ENCODE results near the gene PTPN18.
A peak's percentile ranks its signal among the peaks of the same experiment; 100 is the strongest.
"Not testable (repeated sequence)": the region's sequence is repeated elsewhere in the genome, so short reads cannot be mapped to it uniquely, and the experiment has no call there.

Gene PTPN18

DNA sequence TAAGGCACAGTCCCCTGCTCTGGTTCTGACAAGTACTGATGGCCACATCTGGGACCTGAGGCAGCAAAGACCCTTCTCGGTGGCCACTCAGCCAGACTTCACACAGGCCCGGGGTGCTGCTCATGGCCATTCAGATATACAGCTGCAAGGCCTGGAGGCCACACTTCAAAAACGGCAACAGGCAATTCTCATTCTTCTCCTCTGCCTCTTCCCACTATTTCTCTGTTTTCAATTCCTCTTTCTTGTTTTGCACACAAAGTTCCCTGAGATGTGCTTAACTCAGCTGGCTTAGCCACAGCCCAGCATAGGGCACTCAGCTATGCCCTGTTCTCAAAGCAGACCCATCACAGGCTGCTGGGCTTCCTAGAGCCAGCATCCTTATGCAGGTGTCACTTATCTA lies 29.9 kb downstream of the PTPN18 start:
- DNase-seq: no peak

DNA sequence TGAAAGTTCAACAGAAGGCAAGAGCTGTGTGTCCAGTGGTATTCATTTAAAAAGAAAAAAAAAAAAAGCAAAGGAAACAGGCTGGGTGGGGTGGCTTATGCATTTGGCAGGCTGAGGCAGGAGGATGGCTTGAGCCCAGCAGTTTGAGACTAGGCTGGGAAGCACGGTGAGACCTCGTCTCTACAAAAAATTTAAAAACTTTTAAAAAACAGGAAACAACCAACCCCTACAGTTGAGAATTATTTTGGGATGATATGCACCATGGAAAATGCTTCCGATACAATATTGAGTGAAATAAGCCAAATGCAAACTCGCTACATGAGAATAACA lies 31.2 kb downstream of the PTPN18 start:
- DNase-seq: no peak

DNA sequence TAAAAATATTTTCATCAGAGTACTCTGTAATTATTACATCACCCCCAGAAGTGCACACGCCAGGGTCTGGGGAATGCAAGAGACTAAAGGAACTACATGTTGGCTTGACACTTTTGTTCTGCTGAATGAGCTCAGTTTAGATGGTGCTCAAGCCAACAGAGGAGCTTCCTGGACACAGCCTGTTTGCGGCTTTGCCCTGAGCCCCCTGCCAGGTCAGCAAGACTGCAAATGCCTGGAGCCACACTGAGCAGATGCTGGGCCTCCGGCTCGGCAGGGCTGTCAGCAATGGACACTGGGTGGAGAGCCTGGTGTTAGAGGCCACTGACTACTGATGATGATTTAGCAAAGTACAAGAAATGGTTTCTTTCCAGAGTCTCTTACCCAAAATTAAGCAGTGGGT lies 31.9 kb downstream of the PTPN18 start:
- DNase-seq: no peak

DNA sequence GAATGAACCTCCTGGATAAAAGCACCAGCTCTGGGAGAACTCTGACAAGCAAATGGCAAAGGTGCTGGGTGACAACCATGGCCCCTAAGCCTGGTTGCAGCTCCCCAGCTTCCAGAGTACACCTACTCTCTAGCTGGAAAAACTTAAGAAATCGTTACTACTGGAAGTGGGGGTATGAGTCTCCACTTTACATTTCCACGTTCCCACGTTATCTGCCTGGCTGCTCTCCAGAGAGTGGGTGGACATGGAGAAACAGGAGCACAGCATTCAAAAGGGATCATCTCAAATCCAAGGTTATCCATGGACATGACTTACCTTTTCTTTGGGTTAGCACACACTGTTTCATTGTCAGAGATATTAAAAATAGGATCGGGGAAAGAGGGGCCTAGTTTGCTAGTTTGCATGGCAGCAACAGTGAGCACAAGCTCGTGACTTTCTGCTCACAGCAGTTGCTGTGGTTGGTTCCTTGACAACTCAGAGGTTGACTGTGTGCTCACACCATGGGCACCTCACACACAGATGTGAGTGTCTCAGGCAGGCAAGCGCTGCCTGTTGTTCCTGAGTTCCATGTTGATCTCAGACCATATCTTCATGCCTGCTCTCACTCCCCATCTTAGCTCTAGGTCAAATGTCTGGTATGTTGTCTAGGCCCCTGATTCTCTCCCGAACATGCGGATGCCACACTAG lies 32.5 kb downstream of the PTPN18 start:
- DNase-seq: no peak

DNA sequence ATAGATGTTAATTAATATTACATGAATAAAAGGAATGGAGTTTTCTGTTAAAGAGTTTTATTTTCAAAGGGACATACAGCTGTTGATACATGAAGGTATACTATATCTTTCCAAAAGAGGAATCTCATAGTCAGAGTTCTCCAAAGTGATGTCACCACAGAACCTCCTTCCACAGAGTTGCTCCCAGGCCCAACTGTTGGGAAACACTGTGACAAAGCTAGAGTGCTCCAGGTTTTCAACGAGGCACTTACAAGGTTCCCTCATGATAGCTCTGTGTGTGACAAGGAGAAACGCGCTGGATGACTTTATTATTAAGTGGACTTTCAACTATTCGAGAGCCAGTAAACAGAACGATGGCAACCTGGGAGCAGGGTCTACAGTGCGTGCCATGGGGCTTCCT lies 33.5 kb downstream of the PTPN18 start:
- no peak for DNase-seq

DNA sequence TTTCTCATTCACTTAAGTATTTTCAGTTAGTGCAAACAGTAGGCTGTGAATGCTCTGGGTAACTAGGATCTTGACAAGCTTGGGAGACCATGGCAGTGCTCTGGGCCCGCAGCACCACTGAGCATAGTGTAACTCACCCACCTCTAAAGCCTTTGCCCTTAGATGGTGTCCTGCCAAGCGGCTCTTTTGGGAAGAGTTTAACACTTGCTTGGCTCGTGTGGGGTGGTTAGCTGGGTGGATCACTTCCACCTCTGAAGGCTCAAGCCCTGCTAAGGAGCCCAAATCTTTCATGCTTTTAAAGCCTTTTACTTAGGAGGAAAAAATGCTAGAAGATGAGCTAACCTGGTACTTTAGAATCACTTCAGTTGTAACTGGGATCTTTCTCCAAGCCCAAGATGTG lies 33.9 kb downstream of the PTPN18 start:
- no peak for DNase-seq

DNA sequence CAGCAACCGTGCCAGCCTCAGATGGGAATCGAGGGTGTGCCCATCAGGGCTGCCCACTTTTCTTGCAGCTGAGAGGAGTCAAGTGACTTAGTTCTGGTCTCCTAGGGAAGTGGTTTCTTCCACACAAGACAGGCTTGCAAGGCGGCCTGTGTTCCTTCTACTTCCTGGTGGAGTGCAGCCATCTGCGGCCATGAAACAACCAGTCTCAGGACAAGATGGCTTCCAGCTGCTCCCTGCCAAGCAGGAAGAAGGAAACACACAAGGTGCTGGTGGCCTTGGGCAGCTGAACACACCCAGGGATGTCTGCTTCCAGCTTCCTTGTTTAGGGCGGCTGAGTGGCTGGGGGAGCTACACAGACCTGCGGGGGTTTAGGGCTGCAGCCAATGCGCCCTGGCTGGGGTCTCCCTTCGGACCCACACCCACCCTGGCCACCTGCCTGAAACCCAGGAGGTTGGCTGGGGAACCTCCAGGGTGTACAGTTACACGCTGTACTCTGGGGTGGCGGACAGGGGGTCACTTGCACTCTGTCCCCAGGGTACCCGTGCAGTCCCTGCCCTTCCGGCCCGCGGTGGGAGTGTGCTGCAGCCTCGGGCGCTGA lies 34.7 kb downstream of the PTPN18 start:
- no peak for DNase-seq

DNA sequence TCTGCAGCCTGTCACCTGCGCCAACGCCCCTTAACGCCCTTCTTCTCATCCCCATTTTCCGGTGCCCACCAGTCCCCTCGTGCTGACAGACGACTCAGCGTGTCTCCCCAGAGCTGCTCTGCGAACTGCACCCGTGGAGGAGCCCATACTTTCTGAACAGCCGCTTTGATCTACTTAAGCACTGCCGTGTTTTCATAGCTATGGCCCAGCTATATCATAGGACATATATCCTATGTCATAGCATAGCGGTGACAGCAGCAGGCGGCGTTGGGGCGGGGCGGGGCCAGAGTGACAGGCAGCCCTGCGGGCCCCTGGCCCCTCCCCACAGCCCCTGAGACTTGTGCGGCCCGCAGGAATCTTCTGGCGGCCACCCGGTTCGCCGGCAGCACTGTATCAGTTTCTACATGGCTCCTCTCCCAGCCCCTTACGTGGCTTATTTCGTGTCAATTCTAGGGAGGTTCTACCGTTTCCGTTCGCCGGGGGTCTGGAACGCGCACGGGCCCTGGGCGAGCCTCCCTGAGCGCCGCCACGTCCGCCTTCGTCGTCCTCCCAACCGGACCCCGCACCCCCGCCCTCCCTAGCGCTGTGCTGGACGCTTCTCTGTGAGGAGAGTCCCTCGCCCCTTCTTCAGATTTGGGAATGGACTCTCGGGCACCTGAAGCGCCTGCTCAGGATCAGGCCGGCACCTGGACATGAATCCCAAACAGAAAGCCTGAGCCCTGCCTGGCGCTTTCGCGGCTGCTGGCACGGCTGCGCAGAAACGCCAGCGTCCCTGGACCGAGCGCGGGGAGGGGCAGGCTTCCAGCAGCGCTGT lies 35.4 kb downstream of the PTPN18 start:
- DNase-seq: peak; percentile 10

DNA sequence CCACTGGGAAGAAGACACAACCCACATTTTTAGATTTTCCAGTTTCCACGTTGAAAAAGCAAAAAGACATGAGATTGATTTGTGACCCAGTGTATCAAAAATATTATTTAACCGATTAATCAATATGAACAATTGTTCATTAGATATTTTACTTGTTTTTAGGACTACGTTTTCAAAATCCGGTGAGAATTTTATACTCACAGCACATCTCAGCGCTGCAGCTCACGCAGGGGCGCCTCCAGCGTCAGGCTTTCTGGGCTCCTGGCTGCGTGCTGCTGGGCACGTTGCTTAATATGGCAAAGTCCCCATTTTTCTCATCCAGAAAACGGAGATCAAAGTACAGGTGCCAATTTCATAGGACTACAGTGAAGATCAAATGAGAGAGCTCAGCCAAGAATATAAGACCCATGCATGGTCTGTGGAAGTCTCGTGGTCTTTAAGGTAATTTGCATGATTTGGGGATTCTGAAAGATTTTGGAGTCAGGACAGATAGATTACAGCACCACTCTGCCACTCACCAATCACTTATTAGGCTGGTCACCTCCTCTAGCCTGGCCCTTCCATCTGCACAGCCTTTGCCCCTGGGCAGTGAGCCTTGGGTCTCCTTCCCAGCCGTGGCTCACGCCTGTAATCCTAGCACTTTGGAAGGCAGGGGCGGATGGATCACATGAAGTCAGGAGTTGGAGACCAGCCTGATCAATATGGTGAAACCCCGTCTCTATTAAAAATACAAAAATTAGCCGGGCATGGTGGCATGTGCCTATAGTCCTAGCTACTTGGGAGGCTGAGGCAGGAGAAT lies 36.2 kb downstream of the PTPN18 start:
- no peak for DNase-seq

DNA sequence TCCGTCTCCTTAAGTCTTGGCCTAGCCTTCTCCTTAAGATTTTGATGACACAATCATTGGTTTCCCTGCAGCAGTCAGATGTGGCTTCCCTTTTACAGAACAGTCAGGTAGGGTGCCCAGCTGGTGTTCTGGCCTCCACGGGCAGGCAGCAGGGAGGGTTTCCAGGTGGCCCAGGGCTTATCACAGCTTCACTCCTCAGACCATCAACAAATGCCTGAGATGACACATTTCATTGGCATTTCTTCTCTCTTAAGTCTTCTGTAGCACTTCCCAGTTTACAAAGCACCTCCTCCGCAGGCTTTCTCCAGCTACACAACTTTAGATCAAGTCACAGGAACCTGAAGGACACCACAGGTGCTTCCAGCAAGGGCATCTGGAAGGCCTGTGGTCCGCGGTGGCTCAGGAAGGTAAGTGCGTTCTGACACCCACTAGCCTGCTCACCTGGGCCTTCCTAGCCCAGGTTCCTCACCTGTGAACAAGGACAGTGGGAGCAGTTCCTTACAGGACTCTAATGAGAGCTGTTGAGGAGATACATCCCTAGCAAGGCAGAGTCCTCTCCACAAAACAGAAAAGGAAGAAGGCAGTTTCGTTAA lies 37.6 kb downstream of the PTPN18 start:
- no peak for DNase-seq

DNA sequence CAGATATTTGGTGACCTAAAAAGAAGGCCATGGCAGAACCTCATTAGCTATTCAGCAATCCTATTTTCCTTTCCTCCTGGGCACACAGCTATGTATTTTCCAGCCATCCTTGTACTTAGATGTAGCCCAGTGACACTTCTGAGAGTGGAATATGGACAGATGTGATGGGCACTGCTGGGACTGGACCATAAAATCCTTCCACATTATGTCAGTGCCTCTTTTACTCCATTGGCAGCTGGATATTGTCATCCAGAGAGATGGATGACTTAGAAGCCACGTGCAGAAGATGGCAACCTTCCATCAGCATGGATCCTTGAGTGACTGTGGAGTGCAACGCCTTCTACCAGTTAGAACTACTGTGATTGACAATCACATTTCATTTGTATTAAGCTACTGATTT lies 50.4 kb downstream of the PTPN18 start:
- not testable (repeated sequence) for DNase-seq

DNA sequence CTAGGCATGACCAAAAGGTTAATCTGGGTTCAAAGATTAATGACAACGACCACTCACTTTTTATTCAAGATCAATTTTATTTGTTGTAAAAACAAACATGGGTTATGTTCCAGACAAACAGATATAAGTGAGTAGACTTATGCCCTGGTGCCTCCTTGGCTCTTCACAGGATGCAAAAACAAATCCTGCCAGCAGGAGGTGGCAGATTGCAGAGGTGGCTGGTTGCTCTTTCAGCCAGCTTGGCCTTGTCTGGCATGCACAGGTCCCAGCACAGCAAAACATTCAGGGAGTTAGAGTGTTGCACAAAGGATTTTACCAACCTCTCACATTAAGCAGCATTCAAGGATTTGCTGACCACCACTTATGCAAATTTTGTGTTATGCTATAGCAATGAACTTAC lies 60.8 kb downstream of the PTPN18 start:
- not testable (repeated sequence) for DNase-seq

DNA sequence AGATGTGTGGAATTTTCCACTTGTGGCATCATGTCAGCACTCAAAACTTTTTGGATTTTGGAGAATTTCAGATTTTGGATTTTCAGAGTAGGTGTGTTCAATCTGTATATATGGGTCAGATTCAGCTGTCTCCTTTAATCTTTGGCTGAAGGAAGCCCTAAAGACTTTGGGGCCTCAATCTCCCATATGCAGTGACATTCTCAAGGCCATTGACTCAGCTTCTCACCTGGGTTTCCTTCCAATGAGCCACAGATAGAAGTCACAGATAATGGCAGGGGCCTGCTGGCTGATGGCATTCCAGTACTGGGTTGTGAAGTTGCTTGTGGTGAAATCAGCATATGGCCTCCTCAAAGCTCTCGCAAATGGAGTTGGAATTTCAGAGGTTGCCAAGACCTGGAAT lies 63.0 kb downstream of the PTPN18 start:
- DNase-seq: not testable (repeated sequence)

Data from NCI-H187 treated with DMSO at 0.1 percent for 48 hours (cell line).